Measurements from ENCODE around the gene ZNF24. TPM values are rescaled to one million over a fixed set of nuclear protein-coding genes. Genes with fewer than 3 reads are reported as not detected.

The ZNF24 gene
- total and polyA plus RNA-seq, 10 of the 15 experiments (the other 5 are each of a cell fraction or from before 2014, with no cell fraction given): 13.6 to 41.7 (median 28.3) TPM

DNA sequence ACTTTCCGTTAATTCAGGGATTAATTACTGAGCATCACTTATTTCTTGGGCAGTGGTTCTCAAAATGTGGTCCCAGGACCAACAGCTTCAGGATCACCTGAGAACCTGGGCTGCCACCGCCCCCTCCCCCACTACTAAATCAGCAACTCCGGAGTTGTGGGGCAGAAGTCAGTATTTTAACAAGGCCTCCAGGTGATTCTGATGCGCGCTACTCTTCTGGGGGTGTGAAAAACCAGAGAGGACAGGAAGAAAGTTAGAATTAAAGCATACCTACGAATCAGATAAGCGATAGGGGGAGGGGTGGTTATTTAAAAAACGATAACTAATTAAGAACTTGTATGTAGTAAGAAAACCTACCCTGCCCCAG, 54.5 kb downstream of the ZNF24 start (continued):
- TF ChIP-seq, protein P1, sequence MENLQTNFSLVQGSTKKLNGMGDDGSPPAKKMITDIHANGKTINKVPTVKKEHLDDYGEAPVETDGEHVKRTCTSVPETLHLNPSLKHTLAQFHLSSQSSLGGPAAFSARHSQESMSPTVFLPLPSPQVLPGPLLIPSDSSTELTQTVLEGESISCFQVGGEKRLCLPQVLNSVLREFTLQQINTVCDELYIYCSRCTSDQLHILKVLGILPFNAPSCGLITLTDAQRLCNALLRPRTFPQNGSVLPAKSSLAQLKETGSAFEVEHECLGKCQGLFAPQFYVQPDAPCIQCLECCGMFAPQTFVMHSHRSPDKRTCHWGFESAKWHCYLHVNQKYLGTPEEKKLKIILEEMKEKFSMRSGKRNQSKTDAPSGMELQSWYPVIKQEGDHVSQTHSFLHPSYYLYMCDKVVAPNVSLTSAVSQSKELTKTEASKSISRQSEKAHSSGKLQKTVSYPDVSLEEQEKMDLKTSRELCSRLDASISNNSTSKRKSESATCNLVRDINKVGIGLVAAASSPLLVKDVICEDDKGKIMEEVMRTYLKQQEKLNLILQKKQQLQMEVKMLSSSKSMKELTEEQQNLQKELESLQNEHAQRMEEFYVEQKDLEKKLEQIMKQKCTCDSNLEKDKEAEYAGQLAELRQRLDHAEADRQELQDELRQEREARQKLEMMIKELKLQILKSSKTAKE (IDR thresholded peaks at IDR 0.05; ENCODE audit: low read depth, poor library complexity, severe bottlenecking): peak; percentile 66
- TF ChIP-seq BMI1 (IDR thresholded peaks at IDR 0.05; ENCODE audit: borderline replicate concordance) (no peak), SIX5 (IDR thresholded peaks at IDR 0.05; ENCODE audit: low read depth, low read length, severe bottlenecking) (no peak), ESRRA (IDR thresholded peaks at IDR 0.05; ENCODE audit: low read length) (no peak), ZNF217 (IDR thresholded peaks at IDR 0.05) (no peak), FOXM1 (IDR thresholded peaks at IDR 0.05; ENCODE audit: low read depth, low read length) (no peak), STAT3 (IDR thresholded peaks at IDR 0.05; ENCODE audit: low read depth, low read length) (peak; percentile 18), EP300 (IDR thresholded peaks at IDR 0.05; ENCODE audit: borderline replicate concordance in 1 of 2, control insufficient read depth in 1 of 2, low read depth in 2 of 2, low read length in 2 of 2) (no peak), CHD2 (IDR thresholded peaks at IDR 0.05; ENCODE audit: borderline replicate concordance, low read depth, low read length) (no peak), ZNF274 (IDR thresholded peaks at IDR 0.05; ENCODE audit: insufficient read depth, insufficient read length) (no peak), SREBF2 (IDR thresholded peaks at IDR 0.05; ENCODE audit: low read length) (peak; percentile 24; the same call in 1 of the 2 replicates)
- TF ChIP-seq, protein P2, sequence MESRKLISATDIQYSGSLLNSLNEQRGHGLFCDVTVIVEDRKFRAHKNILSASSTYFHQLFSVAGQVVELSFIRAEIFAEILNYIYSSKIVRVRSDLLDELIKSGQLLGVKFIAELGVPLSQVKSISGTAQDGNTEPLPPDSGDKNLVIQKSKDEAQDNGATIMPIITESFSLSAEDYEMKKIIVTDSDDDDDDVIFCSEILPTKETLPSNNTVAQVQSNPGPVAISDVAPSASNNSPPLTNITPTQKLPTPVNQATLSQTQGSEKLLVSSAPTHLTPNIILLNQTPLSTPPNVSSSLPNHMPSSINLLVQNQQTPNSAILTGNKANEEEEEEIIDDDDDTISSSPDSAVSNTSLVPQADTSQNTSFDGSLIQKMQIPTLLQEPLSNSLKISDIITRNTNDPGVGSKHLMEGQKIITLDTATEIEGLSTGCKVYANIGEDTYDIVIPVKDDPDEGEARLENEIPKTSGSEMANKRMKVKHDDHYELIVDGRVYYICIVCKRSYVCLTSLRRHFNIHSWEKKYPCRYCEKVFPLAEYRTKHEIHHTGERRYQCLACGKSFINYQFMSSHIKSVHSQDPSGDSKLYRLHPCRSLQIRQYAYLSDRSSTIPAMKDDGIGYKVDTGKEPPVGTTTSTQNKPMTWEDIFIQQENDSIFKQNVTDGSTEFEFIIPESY (IDR thresholded peaks at IDR 0.05): no peak
- TF ChIP-seq, protein P3, sequence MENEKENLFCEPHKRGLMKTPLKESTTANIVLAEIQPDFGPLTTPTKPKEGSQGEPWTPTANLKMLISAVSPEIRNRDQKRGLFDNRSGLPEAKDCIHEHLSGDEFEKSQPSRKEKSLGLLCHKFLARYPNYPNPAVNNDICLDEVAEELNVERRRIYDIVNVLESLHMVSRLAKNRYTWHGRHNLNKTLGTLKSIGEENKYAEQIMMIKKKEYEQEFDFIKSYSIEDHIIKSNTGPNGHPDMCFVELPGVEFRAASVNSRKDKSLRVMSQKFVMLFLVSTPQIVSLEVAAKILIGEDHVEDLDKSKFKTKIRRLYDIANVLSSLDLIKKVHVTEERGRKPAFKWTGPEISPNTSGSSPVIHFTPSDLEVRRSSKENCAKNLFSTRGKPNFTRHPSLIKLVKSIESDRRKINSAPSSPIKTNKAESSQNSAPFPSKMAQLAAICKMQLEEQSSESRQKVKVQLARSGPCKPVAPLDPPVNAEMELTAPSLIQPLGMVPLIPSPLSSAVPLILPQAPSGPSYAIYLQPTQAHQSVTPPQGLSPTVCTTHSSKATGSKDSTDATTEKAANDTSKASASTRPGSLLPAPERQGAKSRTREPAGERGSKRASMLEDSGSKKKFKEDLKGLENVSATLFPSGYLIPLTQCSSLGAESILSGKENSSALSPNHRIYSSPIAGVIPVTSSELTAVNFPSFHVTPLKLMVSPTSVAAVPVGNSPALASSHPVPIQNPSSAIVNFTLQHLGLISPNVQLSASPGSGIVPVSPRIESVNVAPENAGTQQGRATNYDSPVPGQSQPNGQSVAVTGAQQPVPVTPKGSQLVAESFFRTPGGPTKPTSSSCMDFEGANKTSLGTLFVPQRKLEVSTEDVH (IDR thresholded peaks at IDR 0.05; ENCODE audit: low read depth, partially characterized antibody): no peak
- TF ChIP-seq, protein P4, sequence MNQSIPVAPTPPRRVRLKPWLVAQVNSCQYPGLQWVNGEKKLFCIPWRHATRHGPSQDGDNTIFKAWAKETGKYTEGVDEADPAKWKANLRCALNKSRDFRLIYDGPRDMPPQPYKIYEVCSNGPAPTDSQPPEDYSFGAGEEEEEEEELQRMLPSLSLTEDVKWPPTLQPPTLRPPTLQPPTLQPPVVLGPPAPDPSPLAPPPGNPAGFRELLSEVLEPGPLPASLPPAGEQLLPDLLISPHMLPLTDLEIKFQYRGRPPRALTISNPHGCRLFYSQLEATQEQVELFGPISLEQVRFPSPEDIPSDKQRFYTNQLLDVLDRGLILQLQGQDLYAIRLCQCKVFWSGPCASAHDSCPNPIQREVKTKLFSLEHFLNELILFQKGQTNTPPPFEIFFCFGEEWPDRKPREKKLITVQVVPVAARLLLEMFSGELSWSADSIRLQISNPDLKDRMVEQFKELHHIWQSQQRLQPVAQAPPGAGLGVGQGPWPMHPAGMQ (IDR thresholded peaks at IDR 0.05; ENCODE audit: borderline replicate concordance): no peak
- TF ChIP-seq, protein P5, sequence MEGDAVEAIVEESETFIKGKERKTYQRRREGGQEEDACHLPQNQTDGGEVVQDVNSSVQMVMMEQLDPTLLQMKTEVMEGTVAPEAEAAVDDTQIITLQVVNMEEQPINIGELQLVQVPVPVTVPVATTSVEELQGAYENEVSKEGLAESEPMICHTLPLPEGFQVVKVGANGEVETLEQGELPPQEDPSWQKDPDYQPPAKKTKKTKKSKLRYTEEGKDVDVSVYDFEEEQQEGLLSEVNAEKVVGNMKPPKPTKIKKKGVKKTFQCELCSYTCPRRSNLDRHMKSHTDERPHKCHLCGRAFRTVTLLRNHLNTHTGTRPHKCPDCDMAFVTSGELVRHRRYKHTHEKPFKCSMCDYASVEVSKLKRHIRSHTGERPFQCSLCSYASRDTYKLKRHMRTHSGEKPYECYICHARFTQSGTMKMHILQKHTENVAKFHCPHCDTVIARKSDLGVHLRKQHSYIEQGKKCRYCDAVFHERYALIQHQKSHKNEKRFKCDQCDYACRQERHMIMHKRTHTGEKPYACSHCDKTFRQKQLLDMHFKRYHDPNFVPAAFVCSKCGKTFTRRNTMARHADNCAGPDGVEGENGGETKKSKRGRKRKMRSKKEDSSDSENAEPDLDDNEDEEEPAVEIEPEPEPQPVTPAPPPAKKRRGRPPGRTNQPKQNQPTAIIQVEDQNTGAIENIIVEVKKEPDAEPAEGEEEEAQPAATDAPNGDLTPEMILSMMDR (IDR thresholded peaks at IDR 0.05 in 2 of 3, conservative IDR thresholded peaks at IDR 0.05 in 1 of 3; ENCODE audit: control insufficient read depth in 2 of 3, extremely low read depth in 1 of 3, insufficient read depth in 1 of 3, low read depth in 3 of 3, low read length in 3 of 3): no peak
